Measurements from ENCODE around the gene KLF3. TPM values are rescaled to one million over a fixed set of nuclear protein-coding genes. Genes with fewer than 3 reads are reported as not detected.

The KLF3 gene
- total RNA-seq, 1 experiment from 2014 or later, result 49.9 TPM

GRCh38 chr4:38735870-38736269 is 71.9 kb downstream of the KLF3 start:
- Mint-ChIP-seq H3K4me1 (ENCODE audit: low read depth, unreplicated experiment) (peaks cover 18% of the 10 kb centered on the region), H3K27me3 (ENCODE audit: unreplicated experiment) (no peaks in the 10 kb centered on the region), H3K27ac (ENCODE audit: unreplicated experiment) (no peak overlapping the region), H3K9me3 (ENCODE audit: low read depth, unreplicated experiment) (peaks cover 5% of the 10 kb centered on the region), H3K36me3 (ENCODE audit: insufficient read depth, unreplicated experiment) (peaks cover 7% of the 10 kb centered on the region), H3K4me3 (ENCODE audit: low read depth, unreplicated experiment) (no peak overlapping the region)
- CTCF ChIA-PET, result interaction anchor here (0.7 kb wide), 1 partner anchor 49 kb away, joined by 6 read pairs; no protein-coding TSS in a partner anchor
- no TSS peak for BruUV-seq (replicated peaks)
- intact Hi-C loops (cut with micrococcal nuclease; ENCODE audit: unreplicated experiment), result no loop called here
- DNase-seq, result no peak
- TF ChIP-seq CTCF (IDR thresholded peaks at IDR 0.05; ENCODE audit: unreplicated experiment), result no peak

DNA sequence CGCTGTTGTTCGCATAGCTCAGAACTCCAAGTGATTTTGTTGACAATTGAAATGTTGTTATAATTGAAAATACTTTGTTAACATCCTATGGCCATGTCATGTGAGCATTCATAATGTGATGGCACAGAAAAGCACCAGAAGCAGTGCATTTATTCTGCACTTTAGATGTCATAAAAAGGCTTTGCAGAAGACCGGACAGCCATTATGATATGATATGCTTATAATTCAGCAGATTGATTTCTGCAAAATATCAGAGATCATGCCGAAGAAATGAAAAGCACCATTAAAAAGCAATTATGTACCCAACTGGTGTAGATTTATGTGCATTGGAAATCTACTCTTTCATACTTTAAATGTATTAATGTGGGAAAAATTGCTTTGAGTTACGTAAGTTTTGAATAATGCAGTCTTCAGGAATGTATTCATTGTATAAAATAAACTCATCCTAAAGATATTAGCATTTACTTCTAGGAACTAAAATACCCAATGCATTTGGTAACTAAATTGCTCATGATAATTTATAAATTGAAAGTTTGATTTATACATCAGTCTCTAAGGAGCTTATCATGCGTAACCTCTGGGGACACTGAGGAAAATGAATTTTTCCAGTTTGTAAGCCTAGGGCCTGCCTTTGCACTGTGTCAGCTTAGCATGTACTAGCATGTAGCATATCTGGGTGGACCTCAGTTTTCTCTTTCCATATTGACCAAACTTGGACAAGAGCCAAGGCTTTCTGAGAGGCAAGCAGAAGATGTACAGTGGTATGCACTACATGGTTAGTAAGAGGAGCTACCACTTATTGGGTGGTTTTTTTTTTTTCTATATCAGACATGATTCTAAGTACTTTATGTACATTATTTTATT is 75.2 kb downstream of the KLF3 start:
- H3K27me3 Mint-ChIP-seq (ENCODE audit: unreplicated experiment), result no peaks in the 10 kb centered on the region
- H3K4me1 Mint-ChIP-seq (ENCODE audit: low read depth, unreplicated experiment), result peaks cover 13% of the 10 kb centered on the region
- H3K4me3 Mint-ChIP-seq (ENCODE audit: low read depth, unreplicated experiment), result no peak overlapping the region
- no peak overlapping the region for H3K27ac Mint-ChIP-seq (ENCODE audit: unreplicated experiment)
- H3K36me3 Mint-ChIP-seq (ENCODE audit: insufficient read depth, unreplicated experiment), result peaks cover under 1% of the 10 kb centered on the region
- H3K9me3 Mint-ChIP-seq (ENCODE audit: low read depth, unreplicated experiment), result peaks cover 2% of the 10 kb centered on the region
- BruUV-seq (replicated peaks), result no TSS peak
- intact Hi-C loops (cut with micrococcal nuclease; ENCODE audit: unreplicated experiment), result no loop called here
- DNase-seq, result no peak
- TF ChIP-seq CTCF (IDR thresholded peaks at IDR 0.05; ENCODE audit: unreplicated experiment), result no peak
- CTCF ChIA-PET, result interaction anchor here (0.7 kb wide), 1 partner anchor 352 kb away, joined by 5 read pairs; no protein-coding TSS in a partner anchor

GRCh38 chr4:38740303-38740702 is 76.3 kb downstream of the KLF3 start:
- peaks cover 13% of the 10 kb centered on the region for H3K4me1 Mint-ChIP-seq (ENCODE audit: low read depth, unreplicated experiment)
- H3K27me3 Mint-ChIP-seq (ENCODE audit: unreplicated experiment), result no peaks in the 10 kb centered on the region
- no peaks in the 10 kb centered on the region for H3K9me3 Mint-ChIP-seq (ENCODE audit: low read depth, unreplicated experiment)
- H3K36me3 Mint-ChIP-seq (ENCODE audit: insufficient read depth, unreplicated experiment), result no peaks in the 10 kb centered on the region
- intact Hi-C loops (cut with micrococcal nuclease; ENCODE audit: unreplicated experiment), result no loop called here
- no TSS peak for BruUV-seq (replicated peaks)
- CTCF ChIA-PET, result interaction anchor here (0.7 kb wide), 3 partner anchors 42 to 580 kb away, joined by 3 to 7 read pairs (median 4); partner anchors contain the start of gene TLR10
- H3K4me3 Mint-ChIP-seq (ENCODE audit: low read depth, unreplicated experiment), result no peak overlapping the region
- no peak for TF ChIP-seq CTCF (IDR thresholded peaks at IDR 0.05; ENCODE audit: unreplicated experiment)
- no peak overlapping the region for H3K27ac Mint-ChIP-seq (ENCODE audit: unreplicated experiment)
- no peak for DNase-seq

DNA sequence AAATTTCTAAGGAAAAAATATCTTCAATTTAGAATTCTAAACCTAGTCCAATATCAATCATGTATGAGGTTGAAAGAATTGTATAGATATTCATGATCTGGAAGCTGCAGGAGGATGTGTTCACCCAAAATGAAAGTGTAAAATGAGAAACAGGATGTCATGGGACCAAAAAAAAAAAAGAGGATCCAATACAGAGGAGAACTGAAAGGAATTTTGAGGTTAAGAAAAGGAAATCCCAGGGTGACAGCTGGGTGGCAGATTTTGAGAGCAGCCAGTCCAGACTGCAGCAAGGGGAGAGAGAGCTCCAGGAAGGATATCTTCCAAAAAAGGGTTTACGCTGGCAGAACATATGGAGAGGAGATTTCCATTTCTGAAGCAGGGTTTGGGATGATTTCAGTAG is 79.9 kb downstream of the KLF3 start:
- CTCF ChIA-PET, result no interaction called here
- TF ChIP-seq CTCF (IDR thresholded peaks at IDR 0.05; ENCODE audit: unreplicated experiment), result no peak

More for the DNA sequence above, 79.9 kb downstream of the KLF3 start:
- no peaks in the 10 kb centered on the region for H3K36me3 Mint-ChIP-seq (ENCODE audit: insufficient read depth, unreplicated experiment)
- intact Hi-C loops (cut with micrococcal nuclease; ENCODE audit: unreplicated experiment), result no loop called here
- peaks cover 13% of the 10 kb centered on the region for H3K4me1 Mint-ChIP-seq (ENCODE audit: low read depth, unreplicated experiment)
- DNase-seq, result no peak
- no peaks in the 10 kb centered on the region for H3K27me3 Mint-ChIP-seq (ENCODE audit: unreplicated experiment)
- H3K27ac Mint-ChIP-seq (ENCODE audit: unreplicated experiment), result no peak overlapping the region
- BruUV-seq (replicated peaks), result no TSS peak
- H3K4me3 Mint-ChIP-seq (ENCODE audit: low read depth, unreplicated experiment), result no peak overlapping the region
- H3K9me3 Mint-ChIP-seq (ENCODE audit: low read depth, unreplicated experiment), result peaks cover 6% of the 10 kb centered on the region
